Limb (tissue), 2 donors: ENCODE data around the gene FKBP11.
A peak's percentile ranks its signal among the peaks of the same experiment; 100 is the strongest.

Source experiments
- DNase-seq, 2 donors: peaks; one replicate each; pipeline ENCODE4 v3.0.0-alpha.2; 2016; ENCODE audit errors: extremely low spot score in 2 of 2

Gene FKBP11

GRCh38 chr12:48956279-48957140 lies 31.2 kb upstream of the FKBP11 start:
- peak; percentile 90 to 94 for DNase-seq

DNA sequence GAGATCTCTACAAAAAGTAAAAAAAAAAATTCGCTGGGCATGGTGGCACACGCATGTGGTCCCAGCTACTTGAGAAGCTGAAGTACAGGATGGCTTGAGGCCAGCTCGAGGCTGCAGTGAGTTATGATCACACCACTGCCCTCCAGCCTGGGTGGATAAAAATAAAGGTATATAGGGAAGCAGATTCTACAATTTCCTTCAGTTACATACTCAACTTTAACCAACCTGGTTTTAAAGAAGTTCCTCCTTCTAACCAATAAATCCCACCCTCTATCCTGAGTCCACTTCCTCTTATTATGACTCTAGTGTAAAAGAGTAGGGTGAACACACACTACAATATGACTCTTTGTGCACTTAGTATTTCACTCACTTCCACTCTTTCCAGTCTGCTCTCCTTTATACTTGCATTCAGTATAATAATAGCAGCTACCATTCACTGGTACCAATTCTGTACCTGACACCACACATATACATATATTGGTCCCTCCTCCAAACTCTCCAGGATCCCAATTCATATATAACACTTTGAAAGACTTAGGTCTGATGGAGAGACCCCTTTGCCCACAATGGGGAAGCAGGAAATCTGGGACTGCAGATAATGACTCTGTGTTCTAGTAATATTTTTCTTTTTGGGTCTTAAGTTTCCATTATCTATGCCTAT lies 29.7 kb upstream of the FKBP11 start:
- DNase-seq: no peak

GRCh38 chr12:48954061-48954460 lies 28.8 kb upstream of the FKBP11 start:
- no peak for DNase-seq

DNA sequence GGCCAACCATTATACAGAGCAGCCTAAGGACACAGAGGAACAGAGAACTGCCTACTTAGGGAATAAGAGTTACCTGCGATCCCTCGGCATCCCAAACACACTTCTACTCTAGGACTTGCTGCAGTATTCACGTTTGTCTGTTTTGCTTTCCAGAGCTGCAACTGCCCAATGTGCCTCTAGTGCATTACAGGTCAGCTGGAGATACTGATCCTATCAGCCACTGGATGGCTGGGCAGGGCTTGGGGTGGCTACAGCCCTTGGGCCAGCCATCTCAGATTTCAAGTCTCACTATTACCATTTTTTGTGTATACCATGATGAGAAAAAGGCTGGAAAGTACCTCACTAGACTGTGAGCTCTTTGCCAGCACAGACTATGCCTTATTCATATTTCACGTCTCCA lies 27.4 kb upstream of the FKBP11 start:
- DNase-seq: no peak

GRCh38 chr12:48947727-48948126 lies 22.4 kb upstream of the FKBP11 start:
- DNase-seq: no peak

DNA sequence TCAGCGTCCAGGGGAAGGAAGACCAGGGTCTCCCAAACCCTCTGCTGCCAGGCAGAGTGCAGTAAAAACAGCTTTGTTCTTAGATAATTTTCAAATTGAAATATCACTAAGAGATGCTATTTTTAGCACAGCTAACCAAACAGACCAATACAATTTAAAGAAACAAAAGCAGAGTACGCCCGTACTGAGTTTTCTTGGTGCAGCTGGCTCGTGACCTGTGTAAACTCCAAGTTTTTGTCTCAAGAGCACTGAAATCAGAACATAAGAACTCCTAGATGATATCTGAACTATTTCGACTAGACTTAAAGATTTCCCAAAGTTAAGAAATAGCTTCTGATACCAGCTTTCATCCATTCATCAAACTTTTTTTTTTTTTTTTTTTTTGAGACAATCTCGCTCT lies 21.7 kb upstream of the FKBP11 start:
- DNase-seq: no peak

DNA sequence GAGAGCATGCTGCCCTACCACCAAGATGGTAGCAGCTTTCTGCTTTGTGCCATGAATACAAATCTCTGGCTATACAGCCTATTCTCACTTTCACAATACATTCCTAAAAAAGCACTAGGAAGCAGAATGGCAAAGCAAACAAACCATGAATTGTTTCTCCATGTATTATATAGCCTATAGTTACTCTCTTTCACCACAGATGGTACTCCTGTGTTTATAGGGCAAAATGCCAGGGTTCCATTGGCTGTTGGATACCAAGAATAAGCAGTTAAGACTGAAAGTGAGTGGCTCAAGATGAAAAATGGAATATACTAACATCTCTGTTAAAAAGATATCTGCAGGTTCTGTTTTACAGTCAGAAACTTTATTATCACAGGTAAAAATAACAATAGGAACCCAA lies 20.9 kb upstream of the FKBP11 start:
- no peak for DNase-seq

- DNase-seq: no peak
Observed at GRCh38 chr12:48943221-48943620, 17.9 kb upstream of the FKBP11 start.

DNA sequence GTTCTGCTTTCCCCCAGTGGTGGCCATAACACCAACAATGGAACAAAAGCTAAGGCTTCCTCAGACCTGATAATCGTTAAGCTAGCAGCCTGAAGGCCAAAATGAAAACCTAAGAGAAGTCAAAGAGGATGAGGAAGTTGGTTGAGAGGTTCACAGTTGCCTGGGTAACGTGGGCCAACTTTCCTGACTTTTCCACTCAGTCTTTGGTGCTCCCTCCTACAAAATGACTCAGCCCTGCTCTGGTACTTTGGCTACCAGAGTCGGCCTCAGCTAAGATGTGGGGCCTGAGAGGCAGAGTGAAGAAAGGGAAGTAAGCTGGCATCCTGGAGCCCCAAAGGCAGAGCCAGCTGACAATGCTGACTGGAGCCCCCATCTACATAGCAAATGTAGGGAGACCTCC lies 14.9 kb upstream of the FKBP11 start:
- no peak for DNase-seq

GRCh38 chr12:48938805-48939204 lies 13.5 kb upstream of the FKBP11 start:
- no peak for DNase-seq

- no peak for DNase-seq
Observed at GRCh38 chr12:48937170-48937569, 11.9 kb upstream of the FKBP11 start.

DNA sequence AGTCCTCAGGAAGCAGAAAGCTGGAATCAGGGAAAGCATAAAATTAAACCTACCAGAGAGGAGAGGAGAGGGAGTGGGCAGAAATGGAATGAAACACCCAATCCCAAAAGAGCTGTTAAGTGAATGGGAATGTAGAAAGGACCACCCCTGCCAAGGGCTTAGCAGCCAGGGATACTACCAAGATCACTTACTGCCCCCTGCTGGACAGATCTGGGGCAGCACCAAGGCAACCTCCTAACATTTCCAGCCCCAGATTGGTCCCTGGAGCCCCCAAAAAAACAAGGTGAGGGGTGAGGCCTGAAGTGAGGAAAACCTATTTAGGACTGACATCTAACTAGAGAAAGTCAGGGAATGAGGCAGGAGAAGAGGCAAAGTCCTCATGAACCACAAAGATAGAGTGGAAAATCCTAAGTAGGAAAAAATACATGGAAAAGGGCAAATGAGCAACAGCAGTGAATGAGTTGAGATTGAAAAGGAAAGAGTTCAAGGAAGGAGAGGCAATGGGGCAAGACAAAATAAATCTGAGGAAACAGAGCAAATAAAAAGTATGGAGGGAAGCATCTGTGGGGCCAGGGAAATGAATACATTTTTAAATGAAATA lies 11.2 kb upstream of the FKBP11 start:
- peak; percentile 59 to 86 for DNase-seq

DNA sequence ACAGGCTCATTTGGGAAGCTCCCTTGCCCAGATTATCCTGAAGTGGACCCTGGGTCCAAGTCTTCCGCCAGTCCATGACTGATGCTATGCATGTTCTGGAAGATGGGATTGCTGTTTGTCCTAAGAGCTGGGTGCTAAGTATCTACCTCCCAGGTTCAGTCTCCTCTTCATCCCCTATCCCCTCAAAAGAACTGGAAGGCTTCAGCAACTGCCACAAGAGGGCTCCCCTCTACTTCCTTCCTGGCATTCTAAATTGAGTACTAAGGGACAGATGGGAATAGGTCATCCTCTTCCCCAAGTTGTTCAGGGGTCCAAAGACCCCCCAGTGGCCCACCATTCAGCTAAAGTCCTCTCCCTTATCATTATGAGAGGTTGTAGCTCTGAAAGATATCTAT lies 9.0 kb upstream of the FKBP11 start:
- no peak for DNase-seq

DNA sequence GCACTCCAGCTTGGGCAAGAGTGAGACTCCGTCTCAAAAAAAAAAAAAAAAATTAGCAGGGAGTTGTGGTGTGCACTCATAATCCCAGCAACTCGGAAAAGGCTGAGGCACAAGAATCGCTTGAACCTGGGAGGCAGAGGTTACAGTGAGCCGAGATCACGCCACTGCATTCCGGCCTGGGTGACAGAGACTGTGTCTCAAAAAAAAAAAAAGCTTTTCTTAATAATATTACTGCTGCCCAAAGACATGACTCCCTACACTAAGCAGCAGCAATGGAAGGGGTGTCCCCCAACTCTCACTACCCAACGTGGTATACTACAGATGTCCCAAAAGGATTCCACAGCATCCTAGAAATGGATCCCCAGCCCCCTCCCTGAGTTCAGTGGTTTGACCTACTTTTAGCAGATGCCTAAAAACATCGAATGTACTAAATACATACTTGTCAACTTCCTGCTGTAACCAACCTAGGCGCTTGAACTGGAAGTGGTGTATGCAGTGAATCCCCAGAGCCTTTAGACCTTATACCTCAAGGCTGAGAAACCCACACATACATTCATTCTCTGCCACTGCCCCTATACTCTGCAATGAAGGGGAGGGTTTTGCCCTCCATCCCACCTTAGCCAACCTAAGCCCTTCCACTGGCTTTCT lies 8.5 kb upstream of the FKBP11 start:
- no peak for DNase-seq

GRCh38 chr12:48932878-48933277 lies 7.6 kb upstream of the FKBP11 start:
- no peak for DNase-seq

DNA sequence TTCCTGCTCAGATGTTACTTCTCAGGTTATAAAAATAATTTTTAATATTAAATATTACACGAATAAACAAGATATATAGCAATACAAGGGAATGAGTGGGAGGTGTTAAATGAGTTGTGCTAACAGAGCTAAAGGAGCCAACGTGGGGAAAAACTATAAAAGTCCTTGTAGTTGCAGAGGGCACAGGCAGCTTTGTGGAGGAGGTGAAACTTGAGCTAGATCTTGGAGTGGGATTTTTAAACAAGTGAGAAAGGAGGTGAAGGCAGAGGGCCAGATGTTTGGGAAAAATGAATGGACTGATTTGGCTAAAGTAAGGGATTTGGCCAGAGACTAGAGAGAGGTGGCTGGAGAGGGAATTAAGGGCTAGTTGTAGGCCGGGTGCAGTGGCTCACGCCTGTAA lies 5.2 kb upstream of the FKBP11 start:
- DNase-seq: no peak

GRCh38 chr12:48929551-48929950 lies 4.3 kb upstream of the FKBP11 start:
- no peak for DNase-seq

- DNase-seq: no peak
Observed at GRCh38 chr12:48927261-48927660, 2.0 kb upstream of the FKBP11 start.

GRCh38 chr12:48924617-48925303 lies 532 bp downstream of the FKBP11 start:
- peak; percentile 44 to 83 for DNase-seq

- no peak for DNase-seq
Observed at GRCh38 chr12:48923117-48923516, 2.2 kb downstream of the FKBP11 start.

GRCh38 chr12:48917857-48918537 lies 7.3 kb downstream of the FKBP11 start:
- no peak for DNase-seq
